ENCODE measurements around the gene MAML2. TPM values are rescaled to one million over a fixed set of nuclear protein-coding genes. Genes with fewer than 3 reads are reported as not detected.
A peak's percentile ranks its signal among the peaks of the same experiment; 100 is the strongest.
"Not testable (repeated sequence)": the region's sequence is repeated elsewhere in the genome, so short reads cannot be mapped to it uniquely, and the experiment has no call there.

Gene MAML2
- total RNA-seq, 1 donor from 2014 or later = 11.8 TPM

DNA sequence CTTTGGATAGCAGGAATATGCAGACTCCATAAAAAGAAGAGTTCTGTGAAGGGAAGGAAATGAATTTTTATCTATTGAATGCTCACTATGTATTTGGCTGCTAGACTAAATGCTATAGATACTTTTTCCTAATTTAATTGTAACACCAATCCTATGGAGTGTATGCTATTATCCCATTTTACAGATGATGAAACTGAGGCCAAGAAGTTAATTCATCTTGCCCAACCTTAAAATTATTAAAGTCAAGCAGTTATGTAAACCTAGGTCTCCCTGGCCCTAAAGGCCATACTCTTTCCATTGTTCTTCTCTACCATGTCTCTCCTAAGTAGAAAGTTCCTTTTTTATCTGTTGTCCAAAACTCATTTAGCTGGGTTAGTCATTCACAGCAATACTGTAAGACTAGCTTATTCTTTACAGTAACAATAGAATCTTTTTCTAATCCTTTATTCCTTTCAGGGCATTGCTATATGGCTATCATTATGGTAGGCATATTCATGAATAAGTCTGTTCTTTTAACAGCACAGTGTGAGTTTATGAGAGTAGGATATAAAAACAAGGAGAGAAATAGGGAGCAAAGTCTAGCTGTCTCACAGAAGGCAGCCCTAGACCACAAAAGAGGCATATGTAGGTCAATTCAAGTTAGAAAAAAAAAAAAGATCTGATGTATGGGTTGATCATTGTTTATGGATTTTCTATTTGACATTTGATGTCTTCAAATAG is 50.5 kb downstream of the MAML2 start:
- Mint-ChIP-seq H3K36me3 (ENCODE audit: low read depth) (peaks cover 31% of the 10 kb centered on the region), H3K4me1 (ENCODE audit: low read depth) (peaks cover 53% of the 10 kb centered on the region), H3K4me3 (ENCODE audit: low read depth) (no peak overlapping the region), H3K9me3 (no peaks in the 10 kb centered on the region), H3K27ac (no peak overlapping the region), H3K27me3 (ENCODE audit: low read depth) (no peaks in the 10 kb centered on the region)
- no peak for DNase-seq (ENCODE audit: low spot score)
- intact Hi-C loops (cut with micrococcal nuclease) = loop anchor here (1.0 to 5.0 kb wide), 4 partner anchors 34 to 105 kb away; partner anchors contain the start of gene MAML2

DNA sequence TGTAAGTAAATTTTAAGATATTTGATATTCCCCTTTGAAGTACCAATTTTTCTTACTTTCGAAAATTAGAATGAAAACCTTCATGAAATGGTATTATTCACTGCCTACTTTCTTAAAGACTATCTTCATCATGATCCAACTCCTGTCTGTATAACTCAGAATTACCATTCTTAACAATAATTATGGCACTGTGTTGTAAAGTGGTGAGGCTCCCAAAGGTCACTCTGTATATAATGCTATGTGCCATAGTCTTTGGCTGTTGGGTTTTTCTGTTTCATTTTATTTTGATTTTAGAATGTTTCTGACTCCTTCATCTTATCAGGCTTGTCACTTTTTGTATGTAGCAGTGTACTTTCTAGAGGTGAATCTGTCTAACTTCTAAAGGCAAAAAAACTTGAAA is 52.4 kb downstream of the MAML2 start:
- Mint-ChIP-seq H3K27ac (no peak overlapping the region), H3K4me1 (ENCODE audit: low read depth) (peaks cover 62% of the 10 kb centered on the region), H3K36me3 (ENCODE audit: low read depth) (peaks cover 38% of the 10 kb centered on the region), H3K4me3 (ENCODE audit: low read depth) (no peak overlapping the region), H3K27me3 (ENCODE audit: low read depth) (no peaks in the 10 kb centered on the region), H3K9me3 (peaks cover 7% of the 10 kb centered on the region)
- no peak for DNase-seq (ENCODE audit: low spot score)
- intact Hi-C loops (cut with micrococcal nuclease) = loop anchor here (5.0 kb wide), 1 partner anchor 103 kb away; no protein-coding TSS in a partner anchor

DNA sequence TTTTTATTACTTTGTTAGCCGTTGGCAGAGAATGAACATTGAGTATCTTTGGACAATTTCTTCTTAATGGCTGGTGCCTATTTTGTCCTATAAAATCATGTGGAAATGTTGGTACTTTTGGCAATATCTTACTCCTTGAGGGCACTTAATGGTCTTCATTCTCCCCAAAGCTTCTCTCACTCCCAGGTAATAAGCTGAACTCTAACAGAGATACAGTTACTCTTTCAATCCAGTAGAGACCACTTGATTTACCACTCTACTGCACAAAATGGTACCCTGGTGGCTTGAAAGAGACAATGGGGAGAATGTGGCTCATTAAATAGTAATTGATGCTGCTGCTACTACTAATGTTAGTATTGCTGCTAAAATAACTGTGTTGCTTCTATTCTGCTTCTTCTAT is 53.0 kb downstream of the MAML2 start:
- H3K36me3 Mint-ChIP-seq (ENCODE audit: low read depth) = peaks cover 44% of the 10 kb centered on the region

DNA sequence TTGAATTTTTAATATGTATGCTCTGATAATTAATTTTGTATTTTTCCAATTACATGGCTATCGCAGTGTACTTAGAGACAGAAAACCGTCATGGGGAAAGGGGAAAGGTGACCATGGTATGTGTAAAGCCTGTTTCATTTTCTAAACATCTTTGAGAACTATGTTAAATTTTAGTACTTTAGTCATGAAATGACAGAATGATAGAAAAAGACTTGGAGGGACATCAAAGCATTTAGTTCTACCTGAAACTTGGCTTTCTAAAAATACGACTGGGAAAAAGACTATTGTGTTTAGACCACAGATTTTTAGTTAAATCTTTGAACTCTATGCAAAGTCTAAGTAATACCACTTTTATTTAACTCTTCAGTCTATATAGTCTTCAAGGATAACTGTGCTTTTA is 54.1 kb downstream of the MAML2 start:
- intact Hi-C loops (cut with micrococcal nuclease) = loop anchor here (1.0 to 5.0 kb wide), 2 partner anchors 50 to 52 kb away; no protein-coding TSS in a partner anchor
- no peak for DNase-seq (ENCODE audit: low spot score)
- Mint-ChIP-seq H3K27me3 (ENCODE audit: low read depth) (no peaks in the 10 kb centered on the region), H3K4me1 (ENCODE audit: low read depth) (peaks cover 66% of the 10 kb centered on the region), H3K27ac (no peak overlapping the region), H3K4me3 (ENCODE audit: low read depth) (no peak overlapping the region), H3K36me3 (ENCODE audit: low read depth) (peaks cover 50% of the 10 kb centered on the region), H3K9me3 (peaks cover 16% of the 10 kb centered on the region)

More for the DNA sequence above, 53.0 kb downstream of the MAML2 start:
- no peak for DNase-seq (ENCODE audit: low spot score)
- no peaks in the 10 kb centered on the region for H3K27me3 Mint-ChIP-seq (ENCODE audit: low read depth)
- H3K9me3 Mint-ChIP-seq = peaks cover 13% of the 10 kb centered on the region
- intact Hi-C loops (cut with micrococcal nuclease) = loop anchor here (5.0 kb wide), 1 partner anchor 103 kb away; no protein-coding TSS in a partner anchor
- no peak overlapping the region for H3K4me3 Mint-ChIP-seq (ENCODE audit: low read depth)
- H3K4me1 Mint-ChIP-seq (ENCODE audit: low read depth) = peaks cover 67% of the 10 kb centered on the region
- H3K27ac Mint-ChIP-seq = no peak overlapping the region

DNA sequence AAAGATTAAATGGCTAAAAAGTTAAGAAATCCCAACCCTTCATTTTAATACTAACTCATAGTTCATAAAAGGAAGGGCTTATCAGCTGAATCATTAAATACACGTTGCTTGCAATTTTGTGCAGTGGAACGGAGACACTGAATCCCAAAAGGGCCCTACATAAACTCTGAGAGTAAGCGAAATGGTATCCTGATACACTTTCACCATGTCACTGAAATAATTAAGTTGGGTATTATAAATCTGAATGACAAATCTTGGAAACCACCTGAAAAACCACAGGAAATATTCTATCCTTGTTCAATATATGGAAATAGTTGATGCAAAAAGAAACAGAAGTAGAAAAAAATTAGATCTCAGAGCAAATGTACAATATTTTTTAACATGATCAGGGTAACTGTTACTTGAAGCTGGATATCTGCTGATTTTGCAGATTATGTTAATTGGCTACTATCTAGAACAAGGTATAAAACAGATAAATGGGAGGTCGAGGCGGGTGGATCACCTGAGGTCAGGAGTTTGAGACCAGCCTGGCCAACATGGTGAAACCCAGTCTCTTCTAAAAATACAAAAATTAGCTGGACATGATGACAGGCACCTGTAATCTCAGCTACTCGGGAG is 55.1 kb downstream of the MAML2 start:
- DNase-seq (ENCODE audit: low spot score) = no peak
- intact Hi-C loops (cut with micrococcal nuclease) = loop anchor here (5.0 kb wide), 1 partner anchor 51 kb away; no protein-coding TSS in a partner anchor
- H3K4me3 Mint-ChIP-seq (ENCODE audit: low read depth) = no peak overlapping the region
- no peak overlapping the region for H3K27ac Mint-ChIP-seq
- H3K27me3 Mint-ChIP-seq (ENCODE audit: low read depth) = no peaks in the 10 kb centered on the region
- H3K4me1 Mint-ChIP-seq (ENCODE audit: low read depth) = peaks cover 62% of the 10 kb centered on the region
- peaks cover 50% of the 10 kb centered on the region for H3K36me3 Mint-ChIP-seq (ENCODE audit: low read depth)
- H3K9me3 Mint-ChIP-seq = peaks cover 16% of the 10 kb centered on the region

DNA sequence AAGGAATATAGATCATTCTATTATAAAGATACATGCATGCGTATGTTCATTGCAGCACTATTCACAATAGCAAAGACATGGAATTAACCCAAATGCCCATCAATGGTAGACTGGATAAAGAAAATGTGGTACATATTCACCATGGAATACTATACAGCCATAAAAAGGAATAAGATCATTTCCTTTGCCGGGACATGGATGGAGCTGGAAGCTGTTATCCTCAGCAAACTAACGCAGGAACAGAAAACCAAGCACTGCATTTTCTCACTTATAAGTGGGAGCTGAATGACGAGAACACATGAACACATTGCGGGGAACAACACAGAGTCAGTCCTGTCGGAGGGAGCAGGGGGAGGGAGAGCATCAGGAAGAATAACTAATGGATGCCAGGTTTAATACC is 57.0 kb downstream of the MAML2 start:
- Mint-ChIP-seq H3K4me1 (ENCODE audit: low read depth) (peaks cover 56% of the 10 kb centered on the region), H3K36me3 (ENCODE audit: low read depth) (peaks cover 43% of the 10 kb centered on the region), H3K9me3 (peaks cover 16% of the 10 kb centered on the region)
- H3K27me3 Mint-ChIP-seq (ENCODE audit: low read depth); DNase-seq (ENCODE audit: low spot score); H3K27ac Mint-ChIP-seq; H3K4me3 Mint-ChIP-seq (ENCODE audit: low read depth): not testable (repeated sequence)
- intact Hi-C loops (cut with micrococcal nuclease) = loop anchor here (2.0 to 5.0 kb wide), 3 partner anchors 19 to 49 kb away; no protein-coding TSS in a partner anchor

DNA sequence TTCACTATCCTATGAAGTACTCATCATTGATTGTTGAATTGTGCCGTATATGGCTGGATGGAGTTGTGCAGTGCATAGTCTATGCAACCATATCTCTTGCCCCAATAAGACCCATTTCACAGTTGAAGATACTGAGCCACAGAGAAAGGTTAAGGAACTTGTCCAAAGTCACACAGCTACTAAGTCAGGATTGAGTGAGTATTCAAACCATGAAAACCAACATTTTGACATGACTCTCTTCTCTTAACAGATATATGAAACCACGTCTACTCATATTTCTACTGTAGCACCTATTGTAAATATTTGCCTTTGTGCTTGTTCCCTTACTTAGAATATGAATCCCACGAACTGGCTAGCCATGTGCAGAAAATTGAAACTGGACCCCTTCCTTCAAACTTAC is 58.1 kb downstream of the MAML2 start:
- Mint-ChIP-seq H3K9me3 (peaks cover 16% of the 10 kb centered on the region), H3K36me3 (ENCODE audit: low read depth) (peaks cover 38% of the 10 kb centered on the region), H3K4me3 (ENCODE audit: low read depth) (no peak overlapping the region), H3K27me3 (ENCODE audit: low read depth) (no peaks in the 10 kb centered on the region), H3K27ac (peak overlapping the region; percentile 64), H3K4me1 (ENCODE audit: low read depth) (peaks cover 52% of the 10 kb centered on the region)
- no peak for DNase-seq (ENCODE audit: low spot score)
- intact Hi-C loops (cut with micrococcal nuclease) = loop anchor here (2.0 to 5.0 kb wide), 3 partner anchors 18 to 48 kb away; no protein-coding TSS in a partner anchor

DNA sequence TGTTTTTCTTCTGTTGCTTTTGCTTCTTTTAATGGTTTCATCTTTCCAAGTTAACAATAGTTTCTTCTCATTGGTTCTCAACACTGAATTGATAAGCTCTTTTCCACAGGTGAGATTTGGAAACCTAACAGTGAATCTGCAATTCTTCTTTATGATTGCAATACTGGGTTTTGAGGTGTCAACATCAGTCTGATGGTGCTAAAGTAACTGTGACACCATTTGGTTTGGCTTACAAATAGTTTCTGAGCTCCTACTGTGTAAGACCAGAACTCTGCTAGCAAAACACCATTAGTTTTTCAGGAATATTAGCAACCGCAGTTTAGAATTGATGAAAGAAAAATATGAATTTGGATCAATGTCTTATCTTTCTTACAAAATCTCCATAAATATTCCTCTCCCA is 58.6 kb downstream of the MAML2 start:
- DNase-seq (ENCODE audit: low spot score) = no peak
- H3K27ac Mint-ChIP-seq = peak overlapping the region; percentile 7
- H3K9me3 Mint-ChIP-seq = peaks cover 16% of the 10 kb centered on the region
- intact Hi-C loops (cut with micrococcal nuclease) = loop anchor here (2.0 kb wide), 2 partner anchors 18 to 26 kb away; no protein-coding TSS in a partner anchor
- no peaks in the 10 kb centered on the region for H3K27me3 Mint-ChIP-seq (ENCODE audit: low read depth)
- peaks cover 55% of the 10 kb centered on the region for H3K4me1 Mint-ChIP-seq (ENCODE audit: low read depth)
- H3K36me3 Mint-ChIP-seq (ENCODE audit: low read depth) = peaks cover 35% of the 10 kb centered on the region
- no peak overlapping the region for H3K4me3 Mint-ChIP-seq (ENCODE audit: low read depth)

DNA sequence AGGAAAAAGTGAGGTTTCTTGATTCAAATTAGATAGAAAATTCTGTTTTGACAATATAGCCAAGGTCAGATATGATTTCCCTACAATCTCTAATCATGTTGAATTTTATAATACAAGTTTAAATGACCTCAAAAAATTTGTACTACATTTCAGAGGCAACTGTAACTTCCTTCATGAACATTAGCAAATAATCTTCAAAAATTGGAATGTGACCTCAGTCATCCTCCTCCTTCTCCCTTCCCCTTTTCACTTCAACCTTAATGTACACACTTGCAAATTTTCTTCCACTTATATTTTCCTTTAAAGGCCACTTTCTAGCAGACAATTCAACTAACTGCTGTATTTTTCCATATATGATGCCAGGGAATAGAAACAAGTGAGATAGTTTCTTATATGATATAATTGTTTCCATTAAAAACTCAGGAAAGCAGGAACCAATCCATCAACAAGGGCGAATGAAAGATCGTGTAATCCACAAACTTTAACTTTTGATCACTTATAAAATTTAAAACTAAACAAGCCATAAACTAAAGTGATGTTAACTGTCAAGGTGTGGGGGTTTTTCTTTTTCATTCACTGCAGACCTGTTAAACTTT is 60.3 kb downstream of the MAML2 start:
- no peak for DNase-seq (ENCODE audit: low spot score)
- Mint-ChIP-seq H3K4me3 (ENCODE audit: low read depth) (no peak overlapping the region), H3K9me3 (peaks cover 16% of the 10 kb centered on the region), H3K27ac (no peak overlapping the region), H3K4me1 (ENCODE audit: low read depth) (peaks cover 58% of the 10 kb centered on the region), H3K36me3 (ENCODE audit: low read depth) (peaks cover 37% of the 10 kb centered on the region), H3K27me3 (ENCODE audit: low read depth) (no peaks in the 10 kb centered on the region)
- intact Hi-C loops (cut with micrococcal nuclease) = no loop called here

DNA sequence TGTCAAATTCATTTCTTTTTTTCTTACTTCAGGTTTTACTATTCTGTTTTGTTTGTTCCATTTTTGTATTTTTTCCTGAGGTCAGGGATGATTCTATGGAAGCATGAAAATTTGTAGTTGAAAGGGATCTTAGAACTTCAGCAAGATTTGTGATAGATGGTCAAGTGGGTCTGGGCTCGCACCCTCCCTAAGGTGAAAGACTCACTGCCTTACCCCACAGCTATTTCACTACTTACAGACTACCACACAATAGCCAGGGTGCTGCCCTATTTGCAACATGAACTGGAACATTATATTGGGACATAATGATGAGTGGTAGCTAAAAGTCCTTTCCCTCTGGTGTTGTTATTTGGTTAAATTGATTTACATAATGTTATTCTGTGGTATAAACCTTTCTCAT is 62.6 kb downstream of the MAML2 start:
- Mint-ChIP-seq H3K9me3 (peaks cover 8% of the 10 kb centered on the region), H3K27ac (no peak overlapping the region), H3K4me3 (ENCODE audit: low read depth) (no peak overlapping the region), H3K27me3 (ENCODE audit: low read depth) (no peaks in the 10 kb centered on the region), H3K4me1 (ENCODE audit: low read depth) (peaks cover 46% of the 10 kb centered on the region), H3K36me3 (ENCODE audit: low read depth) (peaks cover 24% of the 10 kb centered on the region)
- intact Hi-C loops (cut with micrococcal nuclease) = no loop called here
- DNase-seq (ENCODE audit: low spot score) = no peak

DNA sequence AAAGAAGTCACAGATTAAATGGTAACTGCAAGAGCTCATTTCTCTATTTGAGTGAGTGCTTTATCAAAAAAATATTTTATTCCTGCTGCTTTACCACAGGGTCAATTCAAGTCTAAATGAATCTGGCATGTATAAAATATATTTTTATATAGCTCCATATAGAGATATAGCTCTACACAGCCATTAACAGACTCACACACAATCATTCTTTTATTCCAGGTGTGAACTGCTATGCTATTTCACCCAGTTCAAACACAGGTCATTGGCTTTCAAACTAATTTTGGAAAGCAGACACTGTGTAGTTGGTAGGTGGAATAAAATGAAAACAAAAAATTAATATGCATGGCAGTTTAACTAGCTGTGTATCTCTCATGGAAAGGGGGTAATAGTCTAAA is 63.1 kb downstream of the MAML2 start:
- Mint-ChIP-seq H3K4me1 (ENCODE audit: low read depth) (peaks cover 40% of the 10 kb centered on the region), H3K27me3 (ENCODE audit: low read depth) (no peaks in the 10 kb centered on the region)
- intact Hi-C loops (cut with micrococcal nuclease) = no loop called here

DNA sequence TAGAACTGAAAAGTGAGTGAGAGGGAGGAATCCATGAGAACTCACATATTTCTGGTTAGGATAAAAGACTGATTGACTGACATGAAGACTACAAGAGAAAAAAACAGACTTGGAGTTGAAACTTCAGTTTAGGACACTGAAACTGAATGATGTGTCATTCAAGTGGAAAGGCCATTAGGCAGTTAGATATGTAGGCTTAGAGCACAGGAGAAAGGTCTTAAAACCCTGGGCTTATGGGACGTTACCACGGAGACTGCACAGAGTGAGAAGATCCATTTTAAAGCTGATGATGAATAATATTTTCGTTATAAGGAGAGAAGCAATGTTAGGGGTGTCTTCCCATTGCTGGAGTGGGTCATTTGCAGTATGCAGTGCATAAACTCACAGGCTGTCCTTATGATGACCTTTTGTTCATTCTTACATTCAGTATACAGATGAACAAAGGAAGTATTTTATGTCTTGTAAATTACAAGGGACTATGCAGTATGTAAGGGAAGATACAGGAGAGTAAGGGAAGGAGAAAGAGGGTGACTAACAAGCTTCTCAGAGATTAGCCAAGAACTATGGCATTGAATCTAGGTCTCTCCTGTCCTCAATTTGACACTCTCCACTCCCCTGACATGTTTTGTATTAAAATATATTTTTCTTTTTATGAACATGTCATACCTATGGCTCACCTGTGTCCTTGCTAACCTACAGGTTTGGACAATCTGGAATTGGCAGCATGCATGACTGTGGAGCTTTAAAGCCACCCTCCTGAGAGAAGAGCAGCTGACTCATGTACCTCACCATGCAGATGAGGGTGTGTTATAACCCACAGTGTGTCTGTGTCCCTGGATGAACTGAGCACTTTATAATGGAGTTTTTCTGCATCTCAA is 63.7 kb downstream of the MAML2 start:
- intact Hi-C loops (cut with micrococcal nuclease) = no loop called here
- Mint-ChIP-seq H3K27ac (no peak overlapping the region), H3K4me1 (ENCODE audit: low read depth) (peaks cover 36% of the 10 kb centered on the region)

More for the DNA sequence above, 63.1 kb downstream of the MAML2 start:
- Mint-ChIP-seq H3K4me3 (ENCODE audit: low read depth) (no peak overlapping the region), H3K36me3 (ENCODE audit: low read depth) (peaks cover 18% of the 10 kb centered on the region), H3K27ac (no peak overlapping the region), H3K9me3 (peaks cover 2% of the 10 kb centered on the region)
- no peak for DNase-seq (ENCODE audit: low spot score)

More for the DNA sequence above, 63.7 kb downstream of the MAML2 start:
- no peaks in the 10 kb centered on the region for H3K9me3 Mint-ChIP-seq
- peaks cover 15% of the 10 kb centered on the region for H3K36me3 Mint-ChIP-seq (ENCODE audit: low read depth)
- no peak for DNase-seq (ENCODE audit: low spot score)
- no peak overlapping the region for H3K4me3 Mint-ChIP-seq (ENCODE audit: low read depth)
- H3K27me3 Mint-ChIP-seq (ENCODE audit: low read depth) = no peaks in the 10 kb centered on the region

Measured in activated T-helper 2 cell treated with anti-CD3 and anti-CD28 coated beads, Interferon-gamma antibody, Interleukin-2, Interleukin-4, amounts not matched to agents 10 μg/mL and 5 μg/mL and 100 μg/mL, durations not matched to agents 14 hours and 24 hours and 36 hours (primary cell).